Tibial nerve (tissue), 4 donors: ENCODE data around the gene NAPA. TPM values are rescaled to one million over a fixed set of nuclear protein-coding genes. Genes with fewer than 3 reads are reported as not detected.

Source experiments
- DNase-seq, 2 donors: peaks; one replicate each; pipeline ENCODE4 v3.0.0-alpha.2; 2019; ENCODE audit warnings: low spot score in 2 of 2
- H3K27ac ChIP-seq, 4 donors: fragments of 200-600 bp; sonication (generic) in 3 of 4; one replicate each; pipeline ENCODE4 v1.5.1; 2017 to 2019; ENCODE audit warnings: mild to moderate bottlenecking in 1 of 4
- H3K27me3 ChIP-seq, 2 donors: fragments of 200-600 bp; sonication (generic) in 1 of 2; one replicate each; pipeline versions ENCODE4 v1.5.1 to v1.6.0; 2017 to 2019
- H3K36me3 ChIP-seq, 3 donors: fragments of 200-600 bp; sonication (generic); one replicate each; pipeline ENCODE4 v1.5.1; 2018 to 2019
- H3K4me1 ChIP-seq, 4 donors: fragments of 200-600 bp; sonication (generic) in 3 of 4; one replicate each; pipeline ENCODE4 v1.5.1; 2017 to 2019
- H3K4me3 ChIP-seq, 4 donors: fragments of 200-600 bp; sonication (generic) in 3 of 4; one replicate each; pipeline ENCODE4 v1.5.1; 2017 to 2019; ENCODE audit warnings: mild to moderate bottlenecking in 1 of 4, moderate library complexity in 1 of 4
- H3K9me3 ChIP-seq, 4 donors: fragments of 200-600 bp; sonication (generic) in 3 of 4; one replicate each; pipeline ENCODE4 v1.5.1; 2017 to 2019
- CTCF ChIP-seq, 5 experiments: fragments of 200-600 bp in 3 of 5; fragments of 450-650 bp in 2 of 5; sonication (generic) in 3 of 5; IDR thresholded peaks; one replicate each; pipeline ENCODE4 v1.5.1; 2016 to 2019; ENCODE audit warnings: antibody characterized with exemption in 5 of 5, mild to moderate bottlenecking in 3 of 5, moderate library complexity in 2 of 5
- EP300 ChIP-seq, 2 donors: sonication (generic); formaldehyde crosslinking; IDR thresholded peaks; one replicate each; pipeline ENCODE4 v1.6.1; 2017; ENCODE audit warnings: antibody characterized with exemption in 2 of 2, mild to moderate bottlenecking in 1 of 2
- POLR2A ChIP-seq, 2 donors: fragments of 450-650 bp; IDR thresholded peaks; one replicate each; pipeline ENCODE4 v1.6.1; 2017; ENCODE audit warnings: antibody characterized with exemption in 2 of 2, mild to moderate bottlenecking in 2 of 2, moderate library complexity in 2 of 2
- WGBS, 2 donors: methylation state at CpG; one replicate each; pipeline ENCODE4 v1.1.5; 2018; 5-methylcytosine and 5-hydroxymethylcytosine counted together
- total RNA-seq, 4 donors: library from RNA; depleted of rRNA; stranded (reverse); fragments of >200 nt; gene quantifications; one replicate each; pipeline ENCODE4 v1.1.0, GENCODE V29; 2016

Gene NAPA
- total RNA-seq, 4 donors from 2014 or later: 130 to 152 (median 138) TPM

- Histone ChIP-seq H3K9me3 (no peaks in the 10 kb centered on the region), H3K27ac (no peak overlapping the region)
- TF ChIP-seq POLR2A (IDR thresholded peaks at IDR 0.05) (no peak), EP300 (IDR thresholded peaks at IDR 0.05) (no peak), CTCF (IDR thresholded peaks at IDR 0.05) (no peak)
Observed at GRCh38 chr19:47521473-47522180, 6.8 kb upstream of the NAPA start.

GRCh38 chr19:47520839-47521238 lies 6.0 kb upstream of the NAPA start:
- Histone ChIP-seq H3K27ac (no peak overlapping the region), H3K4me3 (no peak overlapping the region), H3K4me1 (peaks cover 0 to 12% (median 6%) of the 10 kb centered on the region in 4 donors), H3K27me3 (peaks cover 0 to 7% of the 10 kb centered on the region in 2 donors), H3K36me3 (no peaks in the 10 kb centered on the region), H3K9me3 (no peaks in the 10 kb centered on the region)
- no peak for TF ChIP-seq CTCF (IDR thresholded peaks at IDR 0.05)
- TF ChIP-seq POLR2A (IDR thresholded peaks at IDR 0.05): no peak
- no peak for TF ChIP-seq EP300 (IDR thresholded peaks at IDR 0.05)
- WGBS, 2 donors: 81 to 83% methylated on average over 6 of the region's 6 CpGs
- no peak for DNase-seq

More at GRCh38 chr19:47521473-47522180, 6.8 kb upstream of the NAPA start:
- Histone ChIP-seq H3K4me1 (peaks cover 0 to 8% (median 5%) of the 10 kb centered on the region in 4 donors), H3K36me3 (no peaks in the 10 kb centered on the region), H3K4me3 (no peak overlapping the region), H3K27me3 (peaks cover 0 to 7% of the 10 kb centered on the region in 2 donors)
- 64 to 65% methylated on average over 20 of the region's 20 CpGs for WGBS, 2 donors
- DNase-seq: no peak

GRCh38 chr19:47520343-47520806 lies 5.5 kb upstream of the NAPA start:
- WGBS, 2 donors: 67 to 70% methylated on average over 10 of the region's 10 CpGs
- TF ChIP-seq CTCF (IDR thresholded peaks at IDR 0.05) (no peak), POLR2A (IDR thresholded peaks at IDR 0.05) (no peak), EP300 (IDR thresholded peaks at IDR 0.05) (no peak)
- Histone ChIP-seq H3K27me3 (peaks cover 0 to 7% of the 10 kb centered on the region in 2 donors), H3K27ac (no peak overlapping the region), H3K4me1 (peaks cover 0 to 16% (median 7%) of the 10 kb centered on the region in 4 donors), H3K36me3 (no peaks in the 10 kb centered on the region), H3K9me3 (no peaks in the 10 kb centered on the region), H3K4me3 (no peak overlapping the region)
- DNase-seq: no peak

GRCh38 chr19:47518854-47519253 lies 4.0 kb upstream of the NAPA start:
- H3K9me3 ChIP-seq: no peaks in the 10 kb centered on the region
- TF ChIP-seq CTCF (IDR thresholded peaks at IDR 0.05) (no peak), EP300 (IDR thresholded peaks at IDR 0.05) (no peak), POLR2A (IDR thresholded peaks at IDR 0.05) (no peak)
- H3K4me1 ChIP-seq: peaks cover 0 to 19% (median 7%) of the 10 kb centered on the region in 4 donors
- H3K4me3 ChIP-seq: no peak overlapping the region
- H3K27ac ChIP-seq: no peak overlapping the region
- 88 to 89% methylated on average over 9 of the region's 9 CpGs for WGBS, 2 donors
- DNase-seq: no peak
- H3K27me3 ChIP-seq: peaks cover 0 to 7% of the 10 kb centered on the region in 2 donors
- no peaks in the 10 kb centered on the region for H3K36me3 ChIP-seq

GRCh38 chr19:47518139-47518538 lies 3.3 kb upstream of the NAPA start:
- DNase-seq: no peak
- 62 to 78% methylated on average over 4 of the region's 4 CpGs for WGBS, 2 donors
- Histone ChIP-seq H3K27ac (no peak overlapping the region), H3K4me1 (peaks cover 0 to 19% (median 11%) of the 10 kb centered on the region in 4 donors), H3K36me3 (no peaks in the 10 kb centered on the region), H3K27me3 (peaks cover 0 to 7% of the 10 kb centered on the region in 2 donors), H3K9me3 (no peaks in the 10 kb centered on the region), H3K4me3 (no peak overlapping the region)
- no peak for TF ChIP-seq POLR2A (IDR thresholded peaks at IDR 0.05)
- TF ChIP-seq EP300 (IDR thresholded peaks at IDR 0.05): no peak
- no peak for TF ChIP-seq CTCF (IDR thresholded peaks at IDR 0.05)
